Caco-2 (cell line): ENCODE measurements around the gene APOOL. TPM values are rescaled to one million over a fixed set of nuclear protein-coding genes. Genes with fewer than 3 reads are reported as not detected.

Experiments used
- BruUV-seq: library from RNA; stranded (reverse); fragments of 400-500 nt; replicated peaks from 2 replicates; lab custom pipeline; 2021; lab: Mats Ljungman, UMichigan
- CTCF ChIA-PET: fragments of 300-600 bp; sonication (Branson Sonifier 250); formaldehyde crosslinking; loops from one replicate; lab custom pipeline; 2022; ENCODE audit warnings: antibody characterized with exemption; lab: Charles Lee
- POLR2A ChIA-PET: fragments of 300-600 bp; sonication (Branson Sonifier 250); formaldehyde crosslinking; loops from one replicate; lab custom pipeline; 2022; ENCODE audit warnings: antibody characterized with exemption; lab: Charles Lee
- DNase-seq, 2 experiments: peaks; one replicate each; pipeline versions ENCODE4 v3.0.0 to v3.0.0-alpha.2; 2020 to 2022
- H3K27me3 ChIP-seq: replicated peaks from 2 replicates; pipeline ENCODE4 v1.6.0; 2011; ENCODE audit warnings: low read length; ENCODE audit not compliant: control insufficient read depth, insufficient read depth
- H3K36me3 ChIP-seq: 2 replicates; pipeline ENCODE4 v1.5.1; 2011; ENCODE audit warnings: low read length; ENCODE audit not compliant: control insufficient read depth, insufficient read depth
- H3K4me1 ChIP-seq: fragments of 250-450 bp; sonication (Bioruptor Pico); 2 replicates; pipeline ENCODE4 v1.5.1; 2020; ENCODE audit warnings: mild to moderate bottlenecking
- H3K4me3 ChIP-seq: 2 replicates; pipeline ENCODE4 v1.5.1; 2011; ENCODE audit warnings: low read depth, mild to moderate bottlenecking, control low read depth, low read length
- H3K9me3 ChIP-seq: fragments of 250-450 bp; sonication (Bioruptor Pico); 2 replicates; pipeline ENCODE4 v1.5.1; 2020; ENCODE audit warnings: mild to moderate bottlenecking, moderate library complexity
- H3K27ac Mint-ChIP-seq: one replicate; pipeline ENCODE4 v1.8.0; 2022; ENCODE audit warnings: mixed read lengths; ENCODE audit not compliant: unreplicated experiment
- H3K27me3 Mint-ChIP-seq: one replicate; pipeline ENCODE4 v1.8.0; 2022; ENCODE audit warnings: mixed read lengths; ENCODE audit not compliant: insufficient read depth, unreplicated experiment
- H3K36me3 Mint-ChIP-seq: one replicate; pipeline ENCODE4 v1.8.0; 2022; ENCODE audit warnings: mild to moderate bottlenecking, mixed read lengths; ENCODE audit not compliant: insufficient read depth, unreplicated experiment
- H3K4me1 Mint-ChIP-seq: one replicate; pipeline ENCODE4 v1.8.0; 2022; ENCODE audit warnings: low read depth, mixed read lengths; ENCODE audit not compliant: unreplicated experiment
- H3K4me3 Mint-ChIP-seq: one replicate; pipeline ENCODE4 v1.8.0; 2022; ENCODE audit warnings: mild to moderate bottlenecking, moderate library complexity, mixed read lengths; ENCODE audit not compliant: unreplicated experiment
- H3K9me3 Mint-ChIP-seq: one replicate; pipeline ENCODE4 v1.8.0; 2022; ENCODE audit warnings: mixed read lengths; ENCODE audit not compliant: unreplicated experiment
- intact Hi-C: fragments of 100-400 bp; cut with micrococcal nuclease; formaldehyde crosslinking; loops from one replicate; pipeline ENCODE4 v1.10.0; 2022; ENCODE audit not compliant: unreplicated experiment
- total RNA-seq: library from RNA; stranded (reverse); gene quantifications from 2 replicates; pipeline ENCODE4 v1.2.3, GENCODE V29; 2022
- TF ChIP-seq, protein P1 (sequence below), 2 experiments: fragments of 200-600 bp in 1 of 2; IDR thresholded peaks; 1 replicate in 1 of 2; 2 replicates in 1 of 2; pipeline versions ENCODE4 v1.5.1 to v1.8.0; 2011 to 2022; ENCODE audit warnings: antibody characterized with exemption in 1 of 2, control low read depth in 1 of 2, inconsistent platforms in 1 of 2, low read depth in 1 of 2, low read length in 1 of 2, mild to moderate bottlenecking in 1 of 2, moderate library complexity in 1 of 2; ENCODE audit not compliant: insufficient read depth in 1 of 2, severe bottlenecking in 1 of 2, unreplicated experiment in 1 of 2

APOOL gene
- total RNA-seq, 1 experiment from 2014 or later = 20.0 TPM

DNA sequence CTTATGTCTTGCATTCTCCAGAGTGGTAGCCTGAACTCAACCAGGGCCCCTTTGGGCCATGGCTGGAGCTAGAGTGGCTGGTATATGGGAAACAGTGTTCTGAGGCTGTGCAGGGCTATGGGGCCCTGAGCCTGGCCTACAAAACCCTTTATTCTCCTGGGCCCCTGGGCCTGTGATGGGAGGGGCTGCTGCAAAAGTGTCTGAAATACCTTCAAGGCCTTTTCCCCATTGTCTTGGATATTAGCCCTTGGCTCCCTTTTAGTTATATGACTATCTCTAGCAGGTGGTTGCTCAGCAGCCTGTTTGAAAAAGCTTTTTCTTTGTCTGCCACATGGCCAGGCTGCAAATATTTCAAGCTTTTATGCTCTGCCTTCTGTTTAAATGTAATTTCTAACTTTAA lies 22.5 kb downstream of the APOOL start:
- POLR2A ChIA-PET = no interaction called here
- CTCF ChIA-PET = no interaction called here
- H3K4me1 Mint-ChIP-seq = no peaks in the 10 kb centered on the region
- H3K36me3 ChIP-seq = no peaks in the 10 kb centered on the region
- H3K4me1 ChIP-seq = no peaks in the 10 kb centered on the region
- H3K4me3 Mint-ChIP-seq = no peak overlapping the region
- peaks cover 6% of the 10 kb centered on the region for H3K36me3 Mint-ChIP-seq
- BruUV-seq = no TSS peak
- no peaks in the 10 kb centered on the region for H3K27me3 Mint-ChIP-seq
- no peaks in the 10 kb centered on the region for H3K27me3 ChIP-seq
- H3K4me3 ChIP-seq = no peak overlapping the region
- H3K9me3 Mint-ChIP-seq = no peaks in the 10 kb centered on the region
- intact Hi-C loops = no loop called here
- H3K27ac Mint-ChIP-seq = no peak overlapping the region
- DNase-seq = no peak
- TF ChIP-seq, protein P1, sequence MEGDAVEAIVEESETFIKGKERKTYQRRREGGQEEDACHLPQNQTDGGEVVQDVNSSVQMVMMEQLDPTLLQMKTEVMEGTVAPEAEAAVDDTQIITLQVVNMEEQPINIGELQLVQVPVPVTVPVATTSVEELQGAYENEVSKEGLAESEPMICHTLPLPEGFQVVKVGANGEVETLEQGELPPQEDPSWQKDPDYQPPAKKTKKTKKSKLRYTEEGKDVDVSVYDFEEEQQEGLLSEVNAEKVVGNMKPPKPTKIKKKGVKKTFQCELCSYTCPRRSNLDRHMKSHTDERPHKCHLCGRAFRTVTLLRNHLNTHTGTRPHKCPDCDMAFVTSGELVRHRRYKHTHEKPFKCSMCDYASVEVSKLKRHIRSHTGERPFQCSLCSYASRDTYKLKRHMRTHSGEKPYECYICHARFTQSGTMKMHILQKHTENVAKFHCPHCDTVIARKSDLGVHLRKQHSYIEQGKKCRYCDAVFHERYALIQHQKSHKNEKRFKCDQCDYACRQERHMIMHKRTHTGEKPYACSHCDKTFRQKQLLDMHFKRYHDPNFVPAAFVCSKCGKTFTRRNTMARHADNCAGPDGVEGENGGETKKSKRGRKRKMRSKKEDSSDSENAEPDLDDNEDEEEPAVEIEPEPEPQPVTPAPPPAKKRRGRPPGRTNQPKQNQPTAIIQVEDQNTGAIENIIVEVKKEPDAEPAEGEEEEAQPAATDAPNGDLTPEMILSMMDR (IDR thresholded peaks at IDR 0.05; ENCODE audit: insufficient read depth in 1 of 2, low read depth in 1 of 2, low read length in 1 of 2, severe bottlenecking in 1 of 2, unreplicated experiment in 1 of 2) = no peak
- H3K9me3 ChIP-seq = no peaks in the 10 kb centered on the region

DNA sequence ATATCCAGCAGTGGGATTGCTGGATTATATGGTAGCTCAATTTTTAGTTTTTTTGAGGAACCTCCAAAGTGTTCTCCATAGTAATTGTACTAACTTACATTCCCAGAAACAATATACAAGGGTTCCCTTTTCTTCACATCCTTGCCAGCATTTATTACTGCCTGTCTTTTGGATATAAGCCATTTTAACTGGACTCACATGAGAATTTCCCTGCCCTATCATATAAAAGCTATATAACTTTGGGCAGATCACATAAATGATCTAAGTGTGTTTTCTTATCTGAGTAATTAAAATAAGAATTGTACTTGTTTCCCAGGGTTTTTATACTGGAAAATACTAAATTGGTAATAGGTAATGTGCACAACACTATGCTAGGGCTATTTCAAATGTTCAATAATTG lies 25.4 kb downstream of the APOOL start:
- TF ChIP-seq, protein P1 (IDR thresholded peaks at IDR 0.05; ENCODE audit: insufficient read depth in 1 of 2, low read depth in 1 of 2, low read length in 1 of 2, severe bottlenecking in 1 of 2, unreplicated experiment in 1 of 2) = no peak
- POLR2A ChIA-PET = no interaction called here

DNA sequence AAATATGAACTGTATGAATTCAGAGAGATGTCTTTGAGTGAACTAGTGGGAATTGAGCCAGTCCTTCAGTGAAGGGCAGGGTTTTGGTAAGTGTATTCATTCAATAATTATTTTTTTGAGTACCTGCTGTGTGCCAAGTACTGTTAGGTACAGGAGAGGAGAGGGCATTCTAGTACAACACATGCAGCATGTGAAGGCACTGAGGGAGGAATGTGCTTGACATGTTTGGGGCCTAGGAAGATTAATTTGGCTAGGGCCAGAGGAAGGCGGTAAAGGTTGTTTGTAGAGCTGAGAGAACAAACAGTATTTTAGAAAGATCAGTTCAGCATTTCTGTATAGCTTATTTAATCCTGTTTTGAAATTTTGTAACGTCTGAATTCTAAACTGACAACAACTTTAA lies 27.8 kb downstream of the APOOL start:
- no peak overlapping the region for H3K4me3 Mint-ChIP-seq
- CTCF ChIA-PET = no interaction called here
- no peaks in the 10 kb centered on the region for H3K27me3 Mint-ChIP-seq
- no TSS peak for BruUV-seq
- TF ChIP-seq, protein P1 (IDR thresholded peaks at IDR 0.05; ENCODE audit: insufficient read depth in 1 of 2, low read depth in 1 of 2, low read length in 1 of 2, severe bottlenecking in 1 of 2, unreplicated experiment in 1 of 2) = no peak
- H3K27me3 ChIP-seq = no peaks in the 10 kb centered on the region
- DNase-seq = no peak
- H3K4me1 Mint-ChIP-seq = no peaks in the 10 kb centered on the region
- H3K4me3 ChIP-seq = no peak overlapping the region
- no peak overlapping the region for H3K27ac Mint-ChIP-seq
- POLR2A ChIA-PET = no interaction called here
- no peaks in the 10 kb centered on the region for H3K36me3 ChIP-seq
- no peaks in the 10 kb centered on the region for H3K4me1 ChIP-seq
- intact Hi-C loops = no loop called here
- H3K9me3 Mint-ChIP-seq = no peaks in the 10 kb centered on the region
- H3K36me3 Mint-ChIP-seq = no peaks in the 10 kb centered on the region
- no peaks in the 10 kb centered on the region for H3K9me3 ChIP-seq

More for the DNA sequence above, 25.4 kb downstream of the APOOL start:
- Histone ChIP-seq H3K4me3 (no peak overlapping the region), H3K27me3 (no peaks in the 10 kb centered on the region), H3K36me3 (no peaks in the 10 kb centered on the region), H3K4me1 (no peaks in the 10 kb centered on the region), H3K9me3 (no peaks in the 10 kb centered on the region)
- Mint-ChIP-seq H3K4me3 (no peak overlapping the region), H3K36me3 (no peaks in the 10 kb centered on the region), H3K27me3 (no peaks in the 10 kb centered on the region), H3K9me3 (no peaks in the 10 kb centered on the region), H3K27ac (no peak overlapping the region), H3K4me1 (no peaks in the 10 kb centered on the region)
- DNase-seq = no peak
- no TSS peak for BruUV-seq
- intact Hi-C loops = no loop called here
- CTCF ChIA-PET = no interaction called here
